HEK293 (cell line): ENCODE data around the gene CRYBB2.
"Not testable (repeated sequence)": the region's sequence is repeated elsewhere in the genome, so short reads cannot be mapped to it uniquely, and the experiment has no call there.

Source experiments
- CTCF ChIA-PET: fragments of 350-600 bp; formaldehyde crosslinking; extraction: SDS; loops from one replicate; lab custom pipeline; 2021; ENCODE audit warnings: antibody characterized with exemption; lab: Yijun Ruan, JAX
- POLR2A ChIA-PET: fragments of 300-600 bp; formaldehyde crosslinking; extraction: SDS; loops from one replicate; lab custom pipeline; 2020; ENCODE audit warnings: antibody characterized with exemption, inconsistent platforms; lab: Yijun Ruan, JAX
- H3K27ac ChIP-seq: fragments of 200-500 bp; sonication (Bioruptor generic); 2 replicates; pipeline ENCODE4 v1.5.1; 2014; ENCODE audit warnings: low read depth, low read length, control low read depth, inconsistent platforms; ENCODE audit errors: extremely low read depth
- H3K36me3 ChIP-seq, 2 experiments: fragments of 200-500 bp in 1 of 2; sonication (Bioruptor generic) in 1 of 2; 1 replicate in 1 of 2; 2 replicates in 1 of 2; pipeline ENCODE4 v1.5.1; 2014 to 2017; ENCODE audit warnings: inconsistent platforms in 2 of 2, low read length in 2 of 2; ENCODE audit not compliant: control insufficient read depth in 2 of 2, insufficient read depth in 1 of 2
- H3K4me1 ChIP-seq: fragments of 200-500 bp; sonication (Bioruptor generic); 2 replicates; pipeline ENCODE4 v1.5.1; 2014; ENCODE audit warnings: mild to moderate bottlenecking, low read length, inconsistent platforms; ENCODE audit not compliant: control insufficient read depth, insufficient read depth
- H3K4me3 ChIP-seq: 2 replicates; pipeline ENCODE4 v1.5.1; 2011; ENCODE audit warnings: low read depth, mild to moderate bottlenecking, control low read depth, low read length, moderate library complexity
- H3K9me3 ChIP-seq: fragments of 200-500 bp; sonication (Bioruptor generic); 2 replicates; pipeline ENCODE4 v1.5.1; 2014; ENCODE audit warnings: low read depth, low read length, inconsistent platforms; ENCODE audit not compliant: control insufficient read depth, insufficient read depth
- SETDB1 ChIP-seq: IDR thresholded peaks from one replicate; pipeline ENCODE4 v1.6.1; 2017; ENCODE audit warnings: mild to moderate bottlenecking, low read length, moderate library complexity, mixed read lengths; ENCODE audit not compliant: insufficient read length

The CRYBB2 gene

DNA sequence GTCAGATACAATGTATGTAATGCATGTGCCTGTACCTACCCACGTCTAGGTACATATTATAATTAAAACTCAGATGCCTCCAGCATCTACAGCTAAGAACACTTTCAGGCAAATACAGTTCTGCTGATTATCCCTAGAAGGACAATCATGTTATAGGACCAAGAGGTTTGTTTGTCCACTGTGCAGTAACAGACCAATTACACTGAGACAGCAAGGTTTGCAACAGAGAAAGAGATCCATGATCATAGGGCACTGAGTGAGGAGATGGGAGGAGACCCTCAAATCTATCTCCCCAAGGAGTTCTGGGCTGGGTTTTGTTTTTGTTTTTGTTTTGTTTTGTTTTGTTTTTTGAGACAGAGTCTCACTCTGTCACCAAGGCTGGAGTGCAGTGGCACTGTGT lies 49.5 kb downstream of the CRYBB2 start:
- H3K36me3 ChIP-seq, H3K27ac ChIP-seq, H3K9me3 ChIP-seq, H3K4me1 ChIP-seq, H3K4me3 ChIP-seq, POLR2A ChIA-PET: not testable (repeated sequence)
- CTCF ChIA-PET: interaction anchor here (1.0 kb wide), 1 partner anchor 465 kb away, joined by 5 read pairs; no protein-coding TSS in a partner anchor
- TF ChIP-seq SETDB1: peak; percentile 90

DNA sequence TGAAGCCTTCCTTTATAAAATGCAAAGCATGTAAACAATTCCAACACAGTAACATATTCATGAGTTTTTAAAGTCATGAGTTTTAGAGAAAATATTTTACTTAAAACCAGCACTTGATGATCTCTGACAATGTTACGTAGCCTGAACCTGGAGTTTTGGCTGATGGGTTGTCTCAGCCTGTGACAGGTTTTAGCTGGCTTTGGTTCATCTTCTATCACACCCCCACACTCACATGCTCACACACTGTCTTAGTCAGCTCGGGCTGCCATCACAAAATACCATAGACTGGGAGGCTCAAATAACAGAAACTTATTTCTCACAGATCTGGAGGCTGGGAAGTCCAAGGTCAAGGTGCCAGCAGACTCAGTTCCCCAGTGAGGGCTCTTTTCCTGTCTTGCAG lies 50.6 kb downstream of the CRYBB2 start:
- H3K4me3 ChIP-seq, H3K9me3 ChIP-seq, POLR2A ChIA-PET, CTCF ChIA-PET, H3K27ac ChIP-seq, H3K4me1 ChIP-seq, H3K36me3 ChIP-seq: not testable (repeated sequence)

DNA sequence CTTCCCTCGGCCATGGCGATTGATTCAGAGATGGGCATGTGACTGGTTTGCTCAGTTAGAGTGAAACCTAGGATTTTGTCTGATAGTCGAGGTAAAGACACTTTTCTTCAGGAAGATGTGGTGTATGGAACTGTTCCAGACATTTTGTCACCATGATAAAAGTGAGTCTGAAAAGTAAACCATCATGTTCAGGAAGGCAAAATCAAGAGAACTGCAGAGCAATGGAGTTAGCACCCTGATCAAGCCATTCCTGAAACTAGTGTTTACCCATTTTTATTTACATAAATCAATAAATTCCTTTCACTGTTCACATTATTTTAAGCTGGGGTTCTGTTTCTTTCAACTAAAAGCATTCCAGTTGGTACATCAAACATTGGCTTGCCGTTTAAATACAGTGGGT lies 53.8 kb downstream of the CRYBB2 start:
- H3K27ac ChIP-seq, POLR2A ChIA-PET, H3K9me3 ChIP-seq, H3K4me3 ChIP-seq, CTCF ChIA-PET, H3K4me1 ChIP-seq, H3K36me3 ChIP-seq: not testable (repeated sequence)

DNA sequence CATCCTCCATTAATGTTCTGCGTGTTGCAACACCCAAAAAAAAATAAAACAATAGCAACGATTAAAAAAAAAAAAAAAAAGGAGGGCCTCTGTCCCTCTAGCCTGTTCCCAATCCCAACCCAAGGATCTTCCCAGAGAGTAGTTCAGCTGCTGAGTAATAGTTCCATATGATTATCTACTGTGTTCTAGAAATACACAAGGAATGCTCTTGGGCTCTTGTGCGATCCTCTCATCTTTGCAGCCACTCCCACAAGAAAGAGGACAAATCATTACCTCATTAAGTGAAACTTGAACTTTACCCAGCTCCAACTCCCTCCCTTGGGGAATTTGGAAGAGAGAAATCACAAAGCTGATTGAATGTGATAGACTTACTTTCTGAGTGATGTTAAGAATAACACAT lies 54.5 kb downstream of the CRYBB2 start:
- H3K9me3 ChIP-seq, H3K36me3 ChIP-seq, H3K27ac ChIP-seq, CTCF ChIA-PET, H3K4me1 ChIP-seq, H3K4me3 ChIP-seq: not testable (repeated sequence)
- POLR2A ChIA-PET: interaction anchor here (0.6 kb wide), 1 partner anchor 318 kb away, joined by 4 read pairs; no protein-coding TSS in a partner anchor

DNA sequence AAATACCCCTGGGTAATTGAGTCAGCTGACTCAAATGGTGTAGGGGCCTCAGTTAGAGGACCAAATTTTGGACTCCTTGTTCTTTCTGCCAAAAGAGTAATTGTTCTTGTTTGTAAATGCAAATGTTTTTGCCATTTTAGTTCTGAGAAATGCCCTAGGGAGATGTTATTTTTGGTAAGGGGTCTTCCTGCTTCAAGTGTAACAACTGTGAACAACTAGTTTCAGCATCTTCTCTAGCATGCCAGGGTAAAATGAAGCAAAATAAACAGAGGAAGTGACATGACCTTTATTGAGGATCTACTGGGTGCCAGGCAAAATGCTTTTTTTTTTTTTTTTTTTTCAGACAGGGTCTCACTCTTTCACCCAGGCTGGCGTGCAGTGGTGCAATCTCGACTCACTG lies 60.7 kb downstream of the CRYBB2 start:
- H3K4me3 ChIP-seq, POLR2A ChIA-PET, CTCF ChIA-PET, H3K9me3 ChIP-seq, H3K36me3 ChIP-seq, H3K27ac ChIP-seq, H3K4me1 ChIP-seq: not testable (repeated sequence)
